ENCODE results near the gene MTOR.

MTOR gene

GRCh38 chr1:11295905-11296304 is 33.6 kb upstream of the MTOR start:
- Histone ChIP-seq H3K36me3 (ENCODE audit: control insufficient read depth in 2 of 2, insufficient read depth in 2 of 2, low read length in 2 of 2) (peaks cover 14 to 17% of the 10 kb centered on the region in 2 donors), H3K9me3 (ENCODE audit: control insufficient read depth in 2 of 2, low read length in 2 of 2) (no peaks in the 10 kb centered on the region), H3K4me1 (ENCODE audit: control insufficient read depth, insufficient read depth, low read length) (peaks cover 3% of the 10 kb centered on the region), H3K9ac (ENCODE audit: low read length in 2 of 2) (no peak overlapping the region), H3K4me3 (ENCODE audit: low read length in 2 of 2) (no peak overlapping the region), H3K27me3 (ENCODE audit: control insufficient read depth in 1 of 2, insufficient read depth in 2 of 2, low read length in 2 of 2) (no peaks in the 10 kb centered on the region), H3K27ac (ENCODE audit: low read length) (no peak overlapping the region)

- no peak overlapping the region for H3K27ac ChIP-seq (ENCODE audit: low read length)
- peaks cover 19 to 21% of the 10 kb centered on the region in 2 donors for H3K36me3 ChIP-seq (ENCODE audit: control insufficient read depth in 2 of 2, insufficient read depth in 2 of 2, low read length in 2 of 2)
- no peaks in the 10 kb centered on the region for H3K9me3 ChIP-seq (ENCODE audit: control insufficient read depth in 2 of 2, low read length in 2 of 2)
- H3K9ac ChIP-seq (ENCODE audit: low read length in 2 of 2), result no peak overlapping the region
- H3K4me3 ChIP-seq (ENCODE audit: low read length in 2 of 2), result no peak overlapping the region
- H3K27me3 ChIP-seq (ENCODE audit: control insufficient read depth in 1 of 2, insufficient read depth in 2 of 2, low read length in 2 of 2), result no peaks in the 10 kb centered on the region
- peaks cover 3% of the 10 kb centered on the region for H3K4me1 ChIP-seq (ENCODE audit: control insufficient read depth, insufficient read depth, low read length)
Measured at GRCh38 chr1:11294951-11295350, 32.6 kb upstream of the MTOR start.

GRCh38 chr1:11293856-11294255 is 31.5 kb upstream of the MTOR start:
- Histone ChIP-seq H3K27ac (ENCODE audit: low read length) (no peak overlapping the region), H3K9ac (ENCODE audit: low read length in 2 of 2) (no peak overlapping the region), H3K9me3 (ENCODE audit: control insufficient read depth in 2 of 2, low read length in 2 of 2) (no peaks in the 10 kb centered on the region), H3K27me3 (ENCODE audit: control insufficient read depth in 1 of 2, insufficient read depth in 2 of 2, low read length in 2 of 2) (no peaks in the 10 kb centered on the region), H3K4me1 (ENCODE audit: control insufficient read depth, insufficient read depth, low read length) (peaks cover 3% of the 10 kb centered on the region), H3K4me3 (ENCODE audit: low read length in 2 of 2) (no peak overlapping the region), H3K36me3 (ENCODE audit: control insufficient read depth in 2 of 2, insufficient read depth in 2 of 2, low read length in 2 of 2) (peaks cover 21% of the 10 kb centered on the region in 2 donors)

- Histone ChIP-seq H3K27ac (ENCODE audit: low read length) (no peak overlapping the region), H3K4me1 (ENCODE audit: control insufficient read depth, insufficient read depth, low read length) (peaks cover 3% of the 10 kb centered on the region), H3K9me3 (ENCODE audit: control insufficient read depth in 2 of 2, low read length in 2 of 2) (no peaks in the 10 kb centered on the region), H3K36me3 (ENCODE audit: control insufficient read depth in 2 of 2, insufficient read depth in 2 of 2, low read length in 2 of 2) (peaks cover 33% of the 10 kb centered on the region in 2 donors), H3K27me3 (ENCODE audit: control insufficient read depth in 1 of 2, insufficient read depth in 2 of 2, low read length in 2 of 2) (no peaks in the 10 kb centered on the region), H3K4me3 (ENCODE audit: low read length in 2 of 2) (no peak overlapping the region), H3K9ac (ENCODE audit: low read length in 2 of 2) (no peak overlapping the region)
Measured at GRCh38 chr1:11291049-11291448, 28.7 kb upstream of the MTOR start.

- Histone ChIP-seq H3K27ac (ENCODE audit: low read length) (no peak overlapping the region), H3K36me3 (ENCODE audit: control insufficient read depth in 2 of 2, insufficient read depth in 2 of 2, low read length in 2 of 2) (peaks cover 24 to 25% of the 10 kb centered on the region in 2 donors), H3K9me3 (ENCODE audit: control insufficient read depth in 2 of 2, low read length in 2 of 2) (no peaks in the 10 kb centered on the region), H3K9ac (ENCODE audit: low read length in 2 of 2) (no peak overlapping the region), H3K4me1 (ENCODE audit: control insufficient read depth, insufficient read depth, low read length) (peaks cover 3% of the 10 kb centered on the region), H3K4me3 (ENCODE audit: low read length in 2 of 2) (no peak overlapping the region), H3K27me3 (ENCODE audit: control insufficient read depth in 1 of 2, insufficient read depth in 2 of 2, low read length in 2 of 2) (no peaks in the 10 kb centered on the region)
Measured at GRCh38 chr1:11289064-11289463, 26.7 kb upstream of the MTOR start.

GRCh38 chr1:11286735-11287410 is 24.5 kb upstream of the MTOR start:
- Histone ChIP-seq H3K4me1 (ENCODE audit: control insufficient read depth, insufficient read depth, low read length) (peaks cover 6% of the 10 kb centered on the region), H3K9me3 (ENCODE audit: control insufficient read depth in 2 of 2, low read length in 2 of 2) (no peaks in the 10 kb centered on the region), H3K27ac (ENCODE audit: low read length) (no peak overlapping the region), H3K4me3 (ENCODE audit: low read length in 2 of 2) (no peak overlapping the region), H3K9ac (ENCODE audit: low read length in 2 of 2) (no peak overlapping the region), H3K36me3 (ENCODE audit: control insufficient read depth in 2 of 2, insufficient read depth in 2 of 2, low read length in 2 of 2) (peaks cover 22 to 25% of the 10 kb centered on the region in 2 donors), H3K27me3 (ENCODE audit: control insufficient read depth in 1 of 2, insufficient read depth in 2 of 2, low read length in 2 of 2) (no peaks in the 10 kb centered on the region)

- no peaks in the 10 kb centered on the region for H3K27me3 ChIP-seq (ENCODE audit: control insufficient read depth in 1 of 2, insufficient read depth in 2 of 2, low read length in 2 of 2)
- H3K36me3 ChIP-seq (ENCODE audit: control insufficient read depth in 2 of 2, insufficient read depth in 2 of 2, low read length in 2 of 2), result peaks cover 22 to 25% of the 10 kb centered on the region in 2 donors
- H3K4me1 ChIP-seq (ENCODE audit: control insufficient read depth, insufficient read depth, low read length), result peaks cover 8% of the 10 kb centered on the region
- H3K9me3 ChIP-seq (ENCODE audit: control insufficient read depth in 2 of 2, low read length in 2 of 2), result no peaks in the 10 kb centered on the region
- no peak overlapping the region for H3K27ac ChIP-seq (ENCODE audit: low read length)
- H3K9ac ChIP-seq (ENCODE audit: low read length in 2 of 2), result no peak overlapping the region
- no peak overlapping the region for H3K4me3 ChIP-seq (ENCODE audit: low read length in 2 of 2)
Measured at GRCh38 chr1:11285883-11286734, 23.8 kb upstream of the MTOR start.

- peaks cover 9% of the 10 kb centered on the region for H3K4me1 ChIP-seq (ENCODE audit: control insufficient read depth, insufficient read depth, low read length)
- H3K36me3 ChIP-seq (ENCODE audit: control insufficient read depth in 2 of 2, insufficient read depth in 2 of 2, low read length in 2 of 2), result peaks cover 18 to 20% of the 10 kb centered on the region in 2 donors
- no peaks in the 10 kb centered on the region for H3K9me3 ChIP-seq (ENCODE audit: control insufficient read depth in 2 of 2, low read length in 2 of 2)
- H3K27ac ChIP-seq (ENCODE audit: low read length), result no peak overlapping the region
- no peaks in the 10 kb centered on the region for H3K27me3 ChIP-seq (ENCODE audit: control insufficient read depth in 1 of 2, insufficient read depth in 2 of 2, low read length in 2 of 2)
- no peak overlapping the region for H3K9ac ChIP-seq (ENCODE audit: low read length in 2 of 2)
- no peak overlapping the region for H3K4me3 ChIP-seq (ENCODE audit: low read length in 2 of 2)
Measured at GRCh38 chr1:11284784-11285183, 22.4 kb upstream of the MTOR start.

GRCh38 chr1:11283151-11283550 is 20.8 kb upstream of the MTOR start:
- Histone ChIP-seq H3K36me3 (ENCODE audit: control insufficient read depth in 2 of 2, insufficient read depth in 2 of 2, low read length in 2 of 2) (peaks cover 23% of the 10 kb centered on the region in 2 donors), H3K9ac (ENCODE audit: low read length in 2 of 2) (no peak overlapping the region), H3K27ac (ENCODE audit: low read length) (no peak overlapping the region), H3K4me3 (ENCODE audit: low read length in 2 of 2) (no peak overlapping the region), H3K4me1 (ENCODE audit: control insufficient read depth, insufficient read depth, low read length) (peaks cover 9% of the 10 kb centered on the region), H3K27me3 (ENCODE audit: control insufficient read depth in 1 of 2, insufficient read depth in 2 of 2, low read length in 2 of 2) (no peaks in the 10 kb centered on the region), H3K9me3 (ENCODE audit: control insufficient read depth in 2 of 2, low read length in 2 of 2) (no peaks in the 10 kb centered on the region)

GRCh38 chr1:11281518-11282331 is 19.4 kb upstream of the MTOR start:
- H3K9me3 ChIP-seq (ENCODE audit: control insufficient read depth in 2 of 2, low read length in 2 of 2), result no peaks in the 10 kb centered on the region
- no peak overlapping the region for H3K27ac ChIP-seq (ENCODE audit: low read length)
- peaks cover 17% of the 10 kb centered on the region in 2 donors for H3K36me3 ChIP-seq (ENCODE audit: control insufficient read depth in 2 of 2, insufficient read depth in 2 of 2, low read length in 2 of 2)
- no peaks in the 10 kb centered on the region for H3K27me3 ChIP-seq (ENCODE audit: control insufficient read depth in 1 of 2, insufficient read depth in 2 of 2, low read length in 2 of 2)
- no peak overlapping the region for H3K9ac ChIP-seq (ENCODE audit: low read length in 2 of 2)
- H3K4me3 ChIP-seq (ENCODE audit: low read length in 2 of 2), result peak overlapping the region in 1 of 2 donors; percentile 15
- H3K4me1 ChIP-seq (ENCODE audit: control insufficient read depth, insufficient read depth, low read length), result peaks cover 9% of the 10 kb centered on the region

All from stomach smooth muscle (tissue), 2 donors.